GM19239 (cell line): ENCODE measurements around the gene CSTB.

Experiments used
- DNase-seq: peaks from one replicate; pipeline ENCODE4 v3.0.0; 2011; ENCODE audit warnings: low spot score; ENCODE audit not compliant: insufficient read length
- FAIRE-seq: peaks from 2 replicates; lab custom pipeline; 2011; peaks lifted over from hg19 to GRCh38; lab: Jason Lieb, UNC

CSTB gene

DNA sequence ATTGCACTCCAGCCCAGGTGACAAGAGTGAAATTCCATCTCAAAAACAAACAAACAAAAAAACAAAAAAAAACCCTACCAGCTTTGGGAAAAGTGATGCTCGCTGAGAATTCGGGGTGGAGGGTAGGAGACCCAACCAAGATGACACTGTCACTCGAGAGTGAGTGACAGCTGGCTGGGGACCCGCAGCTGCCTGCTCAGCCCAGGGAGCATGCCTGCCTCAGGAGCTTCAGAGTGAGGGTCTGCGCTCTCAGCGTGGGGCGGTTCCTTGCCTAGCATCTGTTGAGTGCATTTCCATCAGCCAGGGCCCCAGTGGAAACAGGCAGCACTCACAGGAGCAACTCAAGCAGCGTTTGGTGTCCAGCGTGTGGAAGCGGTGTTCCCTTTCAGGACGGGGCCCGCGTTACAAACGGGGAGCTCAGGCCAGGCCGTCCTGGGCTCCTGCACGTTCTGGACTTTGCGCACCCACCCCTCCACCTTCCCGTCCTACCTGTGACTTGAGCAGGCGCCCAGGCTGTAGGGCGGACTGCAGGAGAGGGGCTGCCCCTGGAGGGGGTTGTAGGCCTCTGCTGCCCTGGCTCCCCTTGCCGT, 5.9 kb downstream of the CSTB start:
- no peak for DNase-seq
- FAIRE-seq, result no peak

- DNase-seq (no peak), FAIRE-seq (no peak)
These were observed 6.7 kb downstream of the CSTB start for GRCh38 chr21:43769325-43769958.

DNA sequence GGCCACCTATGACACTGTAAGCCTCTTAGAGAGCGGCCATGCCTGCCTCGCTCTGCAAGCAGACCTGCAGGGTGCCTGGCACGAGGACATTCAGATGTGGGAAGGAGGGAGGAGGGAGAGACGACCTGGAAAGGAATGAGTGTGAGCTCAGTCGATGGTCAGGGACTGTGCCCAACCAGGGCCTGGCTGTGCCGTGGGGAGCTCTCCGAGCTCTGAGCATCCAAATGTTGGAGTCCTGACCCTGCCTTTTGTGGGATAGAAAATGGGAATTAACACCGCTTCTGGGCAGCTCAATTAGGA, 7.3 kb downstream of the CSTB start:
- no peak for DNase-seq
- FAIRE-seq, result no peak

DNA sequence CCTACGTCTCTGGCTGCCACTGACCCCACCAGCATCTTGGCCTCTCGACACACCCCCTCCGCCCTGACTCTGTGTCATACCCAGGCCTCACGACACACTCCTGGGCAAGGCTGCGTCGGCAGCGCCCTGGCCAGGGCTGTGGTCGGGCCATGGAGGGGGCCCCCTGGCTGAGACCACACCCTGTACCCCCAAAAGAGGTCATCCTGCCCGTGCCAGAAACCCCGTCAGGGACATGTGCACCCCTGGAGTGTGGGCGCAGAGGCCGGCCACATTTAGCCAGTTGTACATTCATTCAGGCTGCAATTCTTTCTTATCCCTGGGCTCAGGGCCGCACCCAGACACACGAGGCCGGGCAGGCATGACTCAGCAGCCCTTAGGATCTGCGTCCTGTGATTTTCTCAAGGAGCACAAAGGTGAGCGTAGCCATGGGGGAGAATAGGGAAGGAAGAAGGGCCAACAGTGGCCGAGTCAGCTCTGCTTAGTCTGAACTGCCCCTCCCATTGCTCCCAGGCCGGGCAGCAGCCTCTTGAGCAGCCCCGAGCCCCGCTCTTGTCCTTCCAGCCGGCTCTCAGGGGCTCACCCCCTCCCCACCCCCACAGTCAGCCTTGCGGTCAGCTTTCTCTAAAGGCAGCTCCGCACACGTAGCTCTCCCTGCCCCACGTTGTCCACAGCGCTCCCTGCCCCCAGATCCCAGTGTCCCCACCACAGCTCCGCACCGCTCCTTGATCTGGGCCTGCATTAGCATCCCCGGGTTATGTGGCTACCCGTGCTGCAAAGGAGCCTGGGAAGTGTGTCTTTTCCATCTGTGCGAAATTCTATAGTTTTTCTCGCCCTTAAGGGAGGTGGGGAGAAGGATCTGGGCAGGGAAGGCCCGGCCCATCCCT, 7.9 kb downstream of the CSTB start:
- DNase-seq (no peak), FAIRE-seq (no peak)

- no peak for FAIRE-seq
These were observed 8.6 kb downstream of the CSTB start for GRCh38 chr21:43767498-43767983.

DNA sequence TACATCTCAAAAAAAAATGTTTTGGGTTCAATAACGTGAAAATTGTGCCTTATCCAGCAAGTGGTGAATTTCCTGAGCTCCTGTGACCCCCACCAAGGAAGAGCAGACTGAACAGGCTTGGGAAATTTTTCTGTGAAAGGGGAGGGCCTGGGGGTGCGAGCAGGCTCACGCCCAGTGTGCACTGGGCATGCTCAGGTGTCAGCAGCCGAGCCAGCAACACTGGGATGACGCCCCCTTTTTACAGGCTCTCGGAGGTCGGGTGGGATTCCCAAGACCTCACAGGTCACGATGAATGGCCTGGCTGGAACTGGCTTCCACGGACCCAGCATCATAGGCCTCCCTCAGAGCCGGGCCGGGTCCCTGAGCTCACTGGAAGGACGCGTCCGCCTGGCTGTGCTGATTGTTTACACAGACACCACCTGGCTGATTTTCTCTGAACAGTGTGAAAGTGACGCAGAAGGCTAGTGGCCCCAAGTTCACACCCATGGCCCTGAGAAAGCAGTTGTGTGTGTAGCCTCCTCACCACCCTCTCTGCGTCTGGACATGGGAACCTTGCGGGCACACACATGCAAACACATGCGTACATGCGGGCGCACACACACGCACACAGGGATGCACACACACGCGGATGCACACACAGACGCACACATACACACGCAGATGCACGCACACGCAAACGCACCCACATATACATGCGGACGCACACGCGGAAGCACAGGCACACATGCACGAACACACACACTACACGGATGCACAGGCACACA, 9.2 kb downstream of the CSTB start:
- DNase-seq (no peak), FAIRE-seq (no peak)

More at GRCh38 chr21:43767498-43767983, 8.6 kb downstream of the CSTB start:
- no peak for DNase-seq

- FAIRE-seq (no peak), DNase-seq (no peak)
These were observed 11.3 kb downstream of the CSTB start for GRCh38 chr21:43764576-43765495.

- DNase-seq (no peak), FAIRE-seq (no peak)
These were observed 12.1 kb downstream of the CSTB start for GRCh38 chr21:43763901-43764523.

DNA sequence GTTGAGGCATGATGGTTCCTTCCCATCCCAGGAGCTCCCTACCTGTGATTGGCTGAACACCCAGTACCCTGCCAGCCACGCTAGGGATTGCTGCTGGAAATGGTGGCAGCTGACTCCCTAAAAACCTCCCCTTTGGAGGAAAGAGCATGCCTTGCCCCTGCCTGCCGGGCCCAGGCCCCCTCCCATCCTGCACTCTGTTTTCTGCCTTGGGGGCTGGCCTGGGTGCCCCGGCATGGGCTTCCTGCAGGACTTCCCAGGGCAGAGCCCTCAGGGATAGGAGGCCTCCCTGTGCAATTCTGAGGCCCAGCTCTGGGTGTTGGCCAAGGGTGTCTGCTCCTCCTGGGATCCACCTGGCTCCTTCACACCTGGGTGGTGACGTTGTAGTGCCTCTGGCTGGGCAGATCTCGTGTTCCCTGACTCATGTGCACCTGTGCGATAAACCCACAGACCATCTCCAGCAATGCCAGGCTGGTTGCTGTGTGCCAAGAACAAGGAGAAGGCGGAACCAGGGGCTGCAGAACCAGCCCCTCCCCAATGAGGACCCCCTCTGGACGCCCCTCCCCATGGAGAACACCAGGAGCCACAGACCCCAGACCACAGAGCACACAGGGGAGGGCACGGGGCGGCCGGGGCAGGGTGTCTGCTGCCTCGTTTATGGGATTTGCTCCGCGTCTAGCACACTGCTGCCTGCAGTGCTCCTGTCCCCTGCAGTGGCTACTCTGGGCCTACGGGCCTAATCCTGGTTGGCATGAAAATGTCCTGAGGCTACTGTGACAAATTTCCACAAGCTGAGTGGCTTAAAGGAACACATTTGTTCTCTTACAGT, 13.6 kb downstream of the CSTB start:
- FAIRE-seq (no peak), DNase-seq (no peak)

DNA sequence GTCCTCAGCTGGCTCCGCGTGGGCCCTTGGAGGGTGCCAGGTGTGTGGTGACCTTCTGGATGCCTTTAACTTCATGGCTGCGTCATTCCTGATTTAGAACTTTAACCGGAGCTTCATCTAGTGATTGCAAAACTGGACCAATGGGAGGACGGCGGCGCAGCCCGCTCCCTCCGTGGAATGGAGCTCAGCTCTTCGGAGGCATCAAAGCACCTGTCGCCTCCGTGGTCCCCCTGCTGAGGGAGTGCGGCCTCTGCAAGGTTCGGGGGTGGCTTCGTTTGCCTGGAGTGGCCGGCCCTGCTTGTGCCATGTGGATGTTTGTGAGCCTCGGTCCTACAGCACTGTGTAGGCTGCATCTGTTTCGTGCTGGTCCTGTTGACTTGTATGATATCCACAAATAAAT, 14.2 kb downstream of the CSTB start:
- DNase-seq, result no peak
- no peak for FAIRE-seq

DNA sequence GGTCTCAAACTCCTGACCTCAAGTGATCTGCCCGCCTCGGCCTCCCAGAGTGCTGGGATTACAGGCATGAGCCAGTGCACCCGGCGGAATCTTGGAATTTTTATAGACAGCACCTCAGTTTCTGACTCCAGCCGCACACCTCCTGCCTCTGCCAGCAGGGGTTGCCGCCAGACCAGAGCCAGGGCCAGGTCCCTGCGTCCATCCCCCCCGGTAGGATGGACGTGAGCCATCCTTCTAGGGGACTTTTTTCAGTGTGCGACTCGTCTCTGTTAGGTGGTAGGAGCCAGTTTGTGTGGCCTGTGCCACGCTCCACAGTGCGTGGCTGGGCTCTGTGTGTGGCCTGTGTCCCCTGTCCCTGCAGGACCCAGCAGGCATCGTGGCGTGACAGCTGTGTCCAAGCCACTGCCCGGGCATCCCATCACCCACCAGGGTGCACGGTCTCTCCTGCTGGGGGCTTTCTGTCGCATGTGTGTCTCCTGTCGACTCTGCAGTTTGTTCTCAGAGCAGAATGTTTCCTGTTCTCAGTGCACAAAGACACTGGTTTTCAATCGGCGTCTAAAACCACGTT, 15.6 kb downstream of the CSTB start:
- FAIRE-seq, result no peak
- no peak for DNase-seq

GRCh38 chr21:43759651-43760050, 16.5 kb downstream of the CSTB start:
- no peak for DNase-seq
- no peak for FAIRE-seq

GRCh38 chr21:43758811-43759210, 17.3 kb downstream of the CSTB start:
- FAIRE-seq, result no peak
- DNase-seq, result no peak

DNA sequence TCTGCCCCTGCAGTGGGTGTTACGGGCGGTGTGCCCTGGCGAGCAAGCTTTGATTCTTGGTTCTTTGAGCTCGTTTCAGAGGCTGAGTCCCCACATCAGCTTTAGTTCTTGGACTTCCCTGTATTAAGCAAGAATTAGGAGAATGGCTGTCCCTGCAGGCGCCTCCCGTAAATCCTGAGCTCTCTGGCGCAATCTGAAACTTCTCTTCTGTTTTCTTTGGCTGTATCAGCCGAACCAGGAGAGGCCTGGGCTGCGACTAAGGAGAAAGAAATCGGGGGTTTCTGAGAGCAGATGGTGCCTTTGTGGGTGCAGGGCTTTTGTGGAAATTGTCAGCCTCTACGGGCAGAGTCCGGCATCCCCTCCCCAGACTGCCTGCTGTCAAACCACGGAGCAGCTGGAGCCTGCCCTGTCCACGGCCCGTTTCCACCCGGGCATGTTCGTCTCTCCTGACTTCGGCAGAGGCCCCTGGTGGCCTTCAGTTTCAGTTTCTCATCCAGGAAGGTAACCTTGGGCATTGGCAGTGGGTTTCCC, 17.9 kb downstream of the CSTB start:
- no peak for FAIRE-seq

DNA sequence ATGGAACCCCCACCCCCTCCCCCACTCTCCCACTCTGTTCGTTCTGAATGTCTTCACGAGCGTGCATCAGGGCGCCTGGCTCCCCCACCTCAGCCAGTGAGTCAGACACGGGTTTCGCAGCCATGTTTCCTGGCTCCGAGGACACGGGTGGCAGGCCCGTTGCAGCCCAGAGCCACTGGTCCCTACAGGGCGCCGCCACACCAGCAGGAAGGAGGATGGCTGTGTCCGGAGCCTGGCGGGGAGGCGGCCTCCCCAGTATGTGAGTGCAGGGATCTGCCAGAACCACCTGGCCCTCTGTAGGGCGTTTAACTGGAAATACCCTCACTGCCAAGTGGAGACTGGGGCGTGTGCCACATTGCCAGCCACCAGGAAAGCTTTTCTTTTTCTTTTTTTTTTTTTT, 18.5 kb downstream of the CSTB start:
- DNase-seq (no peak), FAIRE-seq (no peak)

More for the DNA sequence above, 17.9 kb downstream of the CSTB start:
- DNase-seq, result no peak

DNA sequence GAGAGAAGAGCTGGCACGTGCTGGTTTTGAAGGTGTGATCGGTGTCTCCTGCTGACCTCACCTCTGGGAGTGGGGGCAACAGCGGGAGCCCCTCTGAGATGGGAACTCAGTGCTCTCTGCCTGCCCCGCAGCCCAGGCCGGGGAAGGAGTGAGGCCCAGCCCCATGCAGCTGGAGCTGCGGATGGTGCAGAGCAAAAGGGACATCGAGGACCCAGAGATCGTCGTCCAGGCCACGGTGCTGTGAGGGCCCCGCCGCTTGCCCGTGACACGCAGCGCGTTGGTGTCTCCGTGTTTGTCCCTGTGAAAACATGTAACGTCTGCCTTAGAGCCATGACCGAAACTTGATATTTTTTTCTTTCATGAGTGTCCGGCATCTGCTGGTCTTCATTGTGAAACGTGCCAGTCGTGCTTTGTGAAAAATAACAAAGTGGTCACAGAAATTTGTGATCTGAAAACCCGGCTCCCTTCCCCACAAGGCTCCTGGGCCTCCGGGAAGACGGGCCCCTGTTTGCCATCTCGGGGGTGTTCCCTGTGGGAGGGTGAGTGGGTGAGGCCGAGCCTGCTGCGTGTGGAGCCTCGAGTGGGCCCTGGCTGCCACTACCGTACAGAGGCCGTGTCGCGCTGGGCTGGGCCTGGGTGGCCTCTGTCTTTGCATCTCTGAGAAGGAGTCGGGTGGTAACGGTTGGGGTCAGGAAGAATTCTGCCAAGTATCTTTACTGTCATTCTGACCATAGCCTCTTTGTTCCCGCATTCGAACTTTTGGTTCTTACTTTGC, 20.1 kb downstream of the CSTB start:
- FAIRE-seq, result no peak

More for the DNA sequence above, 20.1 kb downstream of the CSTB start:
- DNase-seq, result no peak
